K562 (cell line): Measurements from ENCODE around the gene PPP1R13B.

Experiments
- ATF3 ChIP-seq, 2 experiments: fragments of 450-650 bp in 1 of 2; sonication (generic) in 1 of 2; formaldehyde crosslinking in 1 of 2; IDR thresholded peaks in 1 of 2; conservative IDR thresholded peaks in 1 of 2; 2 replicates each; pipeline versions ENCODE4 v1.6.1 to v1.8.1; 2016 to 2023; ENCODE audit warnings: mild to moderate bottlenecking in 2 of 2, moderate library complexity in 2 of 2, inconsistent platforms in 1 of 2, missing genetic modification reagents in 1 of 2
- BCOR ChIP-seq: fragments of 450-650 bp; IDR thresholded peaks from 2 replicates; pipeline ENCODE4 v1.6.1; 2016
- CBFB ChIP-seq: sonication (generic); formaldehyde crosslinking; IDR thresholded peaks from 2 replicates; pipeline ENCODE4 v1.4.0; 2020; ENCODE audit warnings: mild to moderate bottlenecking, missing genetic modification reagents
- CREBBP ChIP-seq: IDR thresholded peaks from one replicate; pipeline ENCODE4 v1.6.1; 2012; ENCODE audit warnings: low read depth, mild to moderate bottlenecking, control low read depth, inconsistent platforms, low read length
- CTCF ChIP-seq, 3 experiments: IDR thresholded peaks in 2 of 3; conservative IDR thresholded peaks in 1 of 3; 2 replicates each; pipeline ENCODE4 v1.5.1; 2011 to 2012; ENCODE audit warnings: low read length in 3 of 3, mild to moderate bottlenecking in 3 of 3, control low read depth in 2 of 3, improper control_type of control experiment in 1 of 3, inconsistent platforms in 1 of 3, low read depth in 1 of 3, mixed read lengths in 1 of 3, moderate library complexity in 1 of 3; ENCODE audit not compliant: insufficient read depth in 2 of 3
- DPF2 ChIP-seq: fragments of 450-650 bp; IDR thresholded peaks from 2 replicates; pipeline ENCODE4 v1.6.1; 2016
- POLR2AphosphoS5 ChIP-seq: IDR thresholded peaks from 2 replicates; pipeline ENCODE4 v1.6.1; 2011; ENCODE audit warnings: mild to moderate bottlenecking, low read depth, low read length, moderate library complexity; ENCODE audit not compliant: control insufficient read depth, insufficient read depth
- RFX5 ChIP-seq: IDR thresholded peaks from 2 replicates; pipeline ENCODE4 v1.6.1; 2011; ENCODE audit warnings: low read depth, mild to moderate bottlenecking, improper control_type of control experiment, low read length
- TBP ChIP-seq: optimal IDR thresholded peaks from 2 replicates; pipeline ENCODE3; 2011; ENCODE audit warnings: low read depth, low read length, improper control_type of control experiment
- YBX1 ChIP-seq: fragments of 450-650 bp; IDR thresholded peaks from 2 replicates; pipeline ENCODE4 v1.7.1; 2016; ENCODE audit warnings: mild to moderate bottlenecking
- ZNF23 ChIP-seq: fragments of 250-450 bp; sonication (Bioruptor Pico); IDR thresholded peaks from 2 replicates; pipeline ENCODE4 v1.4.0; 2020; ENCODE audit warnings: mild to moderate bottlenecking
- ZNF384 ChIP-seq: IDR thresholded peaks from 2 replicates; pipeline ENCODE4 v1.6.1; 2012; ENCODE audit warnings: low read depth, low read length, improper control_type of control experiment
- ZNF639 ChIP-seq, 2 experiments: fragments of 200-800 bp in 1 of 2; sonication (Bioruptor generic) in 1 of 2; sonication (generic) in 1 of 2; formaldehyde crosslinking in 1 of 2; IDR thresholded peaks in 1 of 2; conservative IDR thresholded peaks in 1 of 2; 2 replicates each; pipeline versions ENCODE4 v1.5.0 to v1.6.1; 2016 to 2020; ENCODE audit warnings: missing compliant biosample characterization in 1 of 2, missing genetic modification characterization in 1 of 2, missing genetic modification reagents in 1 of 2

GRCh38 chr14:103782376-103782775 lies 65.0 kb downstream of the PPP1R13B start:
- no peak for TF ChIP-seq CTCF (IDR thresholded peaks at IDR 0.05 in 2 of 3, conservative IDR thresholded peaks at IDR 0.05 in 1 of 3; ENCODE audit: insufficient read depth in 2 of 3, low read depth in 1 of 3, low read length in 3 of 3)
- no peak for TF ChIP-seq ATF3 (IDR thresholded peaks at IDR 0.05)
- no peak for TF ChIP-seq ATF3 (CRISPR knock-in tag; conservative IDR thresholded peaks at IDR 0.05)
- no peak for TF ChIP-seq POLR2AphosphoS5
- TF ChIP-seq ZNF384 = no peak
- TF ChIP-seq DPF2 = no peak
- no peak for TF ChIP-seq BCOR
- no peak for TF ChIP-seq CBFB
- TF ChIP-seq RFX5 = no peak
- no peak for TF ChIP-seq ZNF639 (CRISPR knock-in tag; conservative IDR thresholded peaks at IDR 0.05 in 1 of 2, IDR thresholded peaks at IDR 0.05 in 1 of 2)
- TF ChIP-seq TBP = no peak
- TF ChIP-seq CREBBP = no peak
- no peak for TF ChIP-seq ZNF23 (CRISPR knock-in tag)
- TF ChIP-seq YBX1 = no peak
